HUES64 (cell line): ENCODE measurements around the gene EBPL.
"Not testable (repeated sequence)": the region's sequence is repeated elsewhere in the genome, so short reads cannot be mapped to it uniquely, and the experiment has no call there.

ENCODE experiments used
- H3K27ac ChIP-seq: 2 replicates; pipeline ENCODE4 v1.7.0; 2013; ENCODE audit warnings: low read depth, low read length, inconsistent platforms
- H3K27me3 ChIP-seq: 2 replicates; pipeline ENCODE4 v1.6.1; 2013; ENCODE audit warnings: mild to moderate bottlenecking, low read length; ENCODE audit not compliant: insufficient read depth
- H3K36me3 ChIP-seq: 2 replicates; pipeline ENCODE4 v1.6.1; 2013; ENCODE audit warnings: mild to moderate bottlenecking, low read length; ENCODE audit not compliant: insufficient read depth
- H3K4me1 ChIP-seq: 2 replicates; pipeline ENCODE4 v1.6.1; 2013; ENCODE audit warnings: mild to moderate bottlenecking, low read length, moderate library complexity; ENCODE audit not compliant: insufficient read depth
- H3K4me3 ChIP-seq: 2 replicates; pipeline ENCODE4 v1.5.1; 2013; ENCODE audit warnings: mild to moderate bottlenecking, low read length, moderate library complexity
- H3K9ac ChIP-seq: 2 replicates; pipeline ENCODE4 v1.6.1; 2013; ENCODE audit warnings: mild to moderate bottlenecking, low read depth, low read length
- H3K9me3 ChIP-seq: 2 replicates; pipeline ENCODE4 v1.6.1; 2013; ENCODE audit warnings: low read depth, low read length; ENCODE audit not compliant: insufficient read depth
- WGBS: fragments of 150-250, 120-280 bp; methylation state at CpG from one replicate; pipeline ENCODE4 v1.1.7; 2013; ENCODE audit warnings: missing lambda C conversion rate; 5-methylcytosine and 5-hydroxymethylcytosine counted together

EBPL gene

GRCh38 chr13:49615836-49616675 is 75.2 kb downstream of the EBPL start:
- H3K4me3 ChIP-seq: no peak overlapping the region
- no peaks in the 10 kb centered on the region for H3K27me3 ChIP-seq
- no peaks in the 10 kb centered on the region for H3K9me3 ChIP-seq
- H3K4me1 ChIP-seq: no peaks in the 10 kb centered on the region
- 91% methylated on average over 8 of the region's 8 CpGs for WGBS
- no peaks in the 10 kb centered on the region for H3K36me3 ChIP-seq
- H3K27ac ChIP-seq: no peak overlapping the region
- no peak overlapping the region for H3K9ac ChIP-seq

DNA sequence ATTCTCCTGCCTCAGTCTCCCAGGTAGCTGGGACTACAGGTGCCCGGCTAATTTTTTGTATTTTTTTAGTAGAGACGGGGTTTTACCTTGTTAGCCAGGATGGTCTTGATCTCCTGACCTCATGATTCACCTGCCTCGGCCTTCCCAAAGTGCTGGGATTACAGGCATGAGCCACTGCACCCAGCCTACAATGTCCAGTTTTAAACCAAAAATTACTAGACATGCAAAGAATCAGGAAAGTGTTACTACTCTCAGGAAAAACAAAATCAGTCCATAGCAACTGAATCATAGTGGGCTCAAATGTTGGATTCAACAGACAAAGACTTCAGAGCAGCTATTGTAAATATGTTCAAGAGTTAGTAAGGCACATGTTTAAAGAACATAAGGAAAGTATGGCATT is 79.2 kb downstream of the EBPL start:
- H3K4me3 ChIP-seq, H3K36me3 ChIP-seq, H3K4me1 ChIP-seq, H3K27ac ChIP-seq, H3K9ac ChIP-seq, H3K27me3 ChIP-seq, H3K9me3 ChIP-seq: not testable (repeated sequence)
- 90% methylated on average over 3 of the region's 3 CpGs for WGBS
